ENCODE measurements around the gene CLASP1. TPM values are rescaled to one million over a fixed set of nuclear protein-coding genes. Genes with fewer than 3 reads are reported as not detected.

Gene CLASP1
- polyA plus RNA-seq, 1 experiment, result 12.8 TPM

GRCh38 chr2:121539750-121540469, 109.4 kb downstream of the CLASP1 start:
- ChIA-PET CTCF (interaction anchor here (0.5 to 1.5 kb wide), 3 partner anchors 9 to 150 kb away, joined by 3 to 6 read pairs (median 3); partner anchors contain the start of gene RNU4ATAC), POLR2A (no interaction called here)
- H3K27ac ChIP-seq (ENCODE audit: low read depth, low read length), result no peak overlapping the region
- H3K9me3 ChIP-seq (ENCODE audit: control insufficient read depth, insufficient read depth, low read length), result no peaks in the 10 kb centered on the region
- H3K27me3 ChIP-seq (ENCODE audit: control insufficient read depth, insufficient read depth, low read length), result no peaks in the 10 kb centered on the region
- no peak overlapping the region for H3K4me3 ChIP-seq (ENCODE audit: low read depth, low read length)
- DNase-seq (ENCODE audit: low read depth, low spot score), result no peak
- no peak for TF ChIP-seq CTCF (IDR thresholded peaks at IDR 0.05; ENCODE audit: low read depth, low read length)

- no peak for TF ChIP-seq CTCF (IDR thresholded peaks at IDR 0.05; ENCODE audit: low read depth, low read length)
- H3K27ac ChIP-seq (ENCODE audit: low read depth, low read length), result no peak overlapping the region
- POLR2A ChIA-PET, result no interaction called here
- H3K9me3 ChIP-seq (ENCODE audit: control insufficient read depth, insufficient read depth, low read length), result no peaks in the 10 kb centered on the region
- CTCF ChIA-PET, result interaction anchor here (0.6 to 0.9 kb wide), 3 partner anchors 24 to 192 kb away, joined by 3 to 7 read pairs (median 3); no protein-coding TSS in a partner anchor
- DNase-seq (ENCODE audit: low read depth, low spot score), result no peak
- H3K27me3 ChIP-seq (ENCODE audit: control insufficient read depth, insufficient read depth, low read length), result no peaks in the 10 kb centered on the region
- H3K4me3 ChIP-seq (ENCODE audit: low read depth, low read length), result no peak overlapping the region
These were observed 112.3 kb downstream of the CLASP1 start for GRCh38 chr2:121536850-121537557.

GRCh38 chr2:121536347-121536746, 112.9 kb downstream of the CLASP1 start:
- Histone ChIP-seq H3K27me3 (ENCODE audit: control insufficient read depth, insufficient read depth, low read length) (no peaks in the 10 kb centered on the region), H3K9me3 (ENCODE audit: control insufficient read depth, insufficient read depth, low read length) (no peaks in the 10 kb centered on the region), H3K4me3 (ENCODE audit: low read depth, low read length) (no peak overlapping the region), H3K27ac (ENCODE audit: low read depth, low read length) (no peak overlapping the region)
- DNase-seq (ENCODE audit: low read depth, low spot score), result no peak
- ChIA-PET CTCF (interaction anchor here (0.6 kb wide), 1 partner anchor 92 kb away, joined by 3 read pairs; no protein-coding TSS in a partner anchor), POLR2A (no interaction called here)
- no peak for TF ChIP-seq CTCF (IDR thresholded peaks at IDR 0.05; ENCODE audit: low read depth, low read length)

- H3K4me3 ChIP-seq (ENCODE audit: low read depth, low read length), result no peak overlapping the region
- ChIA-PET CTCF (no interaction called here), POLR2A (no interaction called here)
- no peaks in the 10 kb centered on the region; the same call in 1 of the 2 replicates for H3K9me3 ChIP-seq (ENCODE audit: control insufficient read depth, insufficient read depth, low read length)
- TF ChIP-seq CTCF (IDR thresholded peaks at IDR 0.05; ENCODE audit: low read depth, low read length), result no peak
- DNase-seq (ENCODE audit: low read depth, low spot score), result no peak
- no peaks in the 10 kb centered on the region for H3K27me3 ChIP-seq (ENCODE audit: control insufficient read depth, insufficient read depth, low read length)
- no peak overlapping the region for H3K27ac ChIP-seq (ENCODE audit: low read depth, low read length)
These were observed 115.3 kb downstream of the CLASP1 start for GRCh38 chr2:121534007-121534406.

- Histone ChIP-seq H3K9me3 (ENCODE audit: control insufficient read depth, insufficient read depth, low read length) (no peaks in the 10 kb centered on the region; the same call in 1 of the 2 replicates), H3K27ac (ENCODE audit: low read depth, low read length) (no peak overlapping the region), H3K4me3 (ENCODE audit: low read depth, low read length) (no peak overlapping the region), H3K27me3 (ENCODE audit: control insufficient read depth, insufficient read depth, low read length) (no peaks in the 10 kb centered on the region)
- TF ChIP-seq CTCF (IDR thresholded peaks at IDR 0.05; ENCODE audit: low read depth, low read length), result no peak
- CTCF ChIA-PET, result interaction anchor here (0.7 to 1.6 kb wide), 5 partner anchors 101 to 188 kb away, joined by 3 to 8 read pairs (median 3); no protein-coding TSS in a partner anchor
- POLR2A ChIA-PET, result interaction anchor here (1.0 to 3.5 kb wide), 2 partner anchors 117 to 204 kb away, joined by 3 to 79 read pairs; partner anchors contain the start of genes CLASP1 and NIFK
- DNase-seq (ENCODE audit: low read depth, low spot score), result no peak
These were observed 116.4 kb downstream of the CLASP1 start for GRCh38 chr2:121532894-121533293.
